ENCODE measurements around the gene EFNA4.
A peak's percentile ranks its signal among the peaks of the same experiment; 100 is the strongest.

Gene EFNA4

DNA sequence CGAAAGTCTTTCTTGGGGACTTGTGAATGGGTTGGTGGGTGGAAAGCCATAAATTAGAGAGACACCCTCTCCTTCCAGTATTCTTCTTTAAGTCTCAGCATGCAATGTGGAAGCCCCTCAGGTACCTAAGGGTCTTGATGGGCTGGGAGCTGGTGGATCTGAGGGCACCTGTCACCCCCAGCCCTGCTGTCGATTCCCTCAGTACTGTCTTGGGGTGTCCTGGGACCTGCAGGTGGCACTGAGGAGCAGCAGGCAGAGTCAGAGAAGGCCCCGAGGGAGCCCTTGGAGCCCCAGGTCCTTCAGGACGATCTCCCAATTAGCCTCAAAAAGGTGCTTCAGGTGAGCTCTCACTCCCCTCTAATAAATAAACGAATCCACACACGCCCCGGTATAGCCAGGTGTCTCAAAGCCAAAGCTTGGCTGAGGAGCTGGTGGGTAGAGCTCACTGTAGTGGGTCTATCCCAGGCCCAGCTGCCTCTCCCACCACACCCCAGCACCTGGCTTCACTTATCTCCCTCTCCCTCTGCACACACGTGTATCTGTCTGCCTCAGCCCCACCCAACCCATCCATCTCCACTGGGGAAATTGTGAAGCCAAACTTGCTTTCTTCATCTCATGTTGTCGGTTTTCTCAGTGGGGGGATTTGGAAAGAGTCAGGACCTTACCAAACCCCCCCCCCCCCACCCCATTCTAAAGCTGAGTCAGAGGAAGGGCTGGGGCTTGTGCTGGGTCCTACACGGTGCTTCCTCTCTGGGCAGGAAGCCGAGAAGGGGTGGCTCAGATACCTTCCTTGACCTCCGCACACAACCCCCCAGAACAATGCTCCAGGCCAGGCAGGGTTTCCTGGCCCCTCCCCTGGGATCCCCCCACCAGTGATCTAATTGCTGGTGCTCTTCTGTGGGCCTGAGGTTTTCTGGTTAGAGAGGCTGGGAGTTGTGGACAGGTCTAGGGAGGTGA lies 10.8 kb upstream of the EFNA4 start:
- peak; percentile 42 for DNase-seq

- DNase-seq, result no peak
Observed at GRCh38 chr1:155053531-155054105, 9.9 kb upstream of the EFNA4 start.

- DNase-seq, result no peak
Observed at GRCh38 chr1:155057104-155057503, 6.4 kb upstream of the EFNA4 start.

GRCh38 chr1:155057788-155058211 lies 5.7 kb upstream of the EFNA4 start:
- no peak for DNase-seq

- DNase-seq, result no peak
Observed at GRCh38 chr1:155060736-155061135, 2.8 kb upstream of the EFNA4 start.

- DNase-seq, result peak; percentile 95
Observed at GRCh38 chr1:155061381-155062150, 2.0 kb upstream of the EFNA4 start.

GRCh38 chr1:155062151-155062686 lies 1.3 kb upstream of the EFNA4 start:
- no peak for DNase-seq

DNA sequence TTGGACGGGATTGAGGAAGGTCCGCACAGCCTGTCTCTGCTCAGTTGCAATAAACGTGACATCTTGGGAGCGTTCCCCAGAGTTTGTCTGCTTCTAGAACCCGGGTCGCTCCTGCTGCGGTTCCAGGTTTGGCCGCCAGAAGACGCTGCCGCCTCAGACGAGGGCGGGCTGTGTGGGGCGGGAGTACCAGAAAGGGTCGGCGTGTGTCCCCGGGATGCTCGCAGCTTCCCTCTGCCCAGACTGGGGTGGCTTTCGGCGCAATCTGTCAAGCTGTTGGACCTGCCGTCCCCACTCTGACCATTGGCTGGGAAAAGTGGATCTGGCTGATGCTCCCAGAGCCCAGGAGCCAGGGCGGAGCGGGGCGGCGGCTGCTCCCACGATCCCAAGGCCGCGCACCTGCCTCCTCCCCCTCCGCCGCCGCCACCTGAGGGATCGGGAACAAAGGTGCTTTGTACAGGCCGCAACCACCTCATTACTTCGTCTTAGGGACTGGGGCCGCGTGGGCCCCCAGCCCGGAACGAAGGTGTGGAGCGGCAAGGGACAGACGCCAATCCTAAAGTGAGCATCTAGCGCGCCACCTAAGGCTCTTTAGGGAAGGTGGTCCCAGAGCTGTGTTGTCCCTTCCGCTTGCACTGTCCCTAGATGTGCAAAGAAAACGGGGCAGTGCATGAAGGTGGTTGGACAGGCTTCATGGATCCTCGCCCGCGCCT lies 683 bp upstream of the EFNA4 start:
- DNase-seq, result peak; percentile 76

DNA sequence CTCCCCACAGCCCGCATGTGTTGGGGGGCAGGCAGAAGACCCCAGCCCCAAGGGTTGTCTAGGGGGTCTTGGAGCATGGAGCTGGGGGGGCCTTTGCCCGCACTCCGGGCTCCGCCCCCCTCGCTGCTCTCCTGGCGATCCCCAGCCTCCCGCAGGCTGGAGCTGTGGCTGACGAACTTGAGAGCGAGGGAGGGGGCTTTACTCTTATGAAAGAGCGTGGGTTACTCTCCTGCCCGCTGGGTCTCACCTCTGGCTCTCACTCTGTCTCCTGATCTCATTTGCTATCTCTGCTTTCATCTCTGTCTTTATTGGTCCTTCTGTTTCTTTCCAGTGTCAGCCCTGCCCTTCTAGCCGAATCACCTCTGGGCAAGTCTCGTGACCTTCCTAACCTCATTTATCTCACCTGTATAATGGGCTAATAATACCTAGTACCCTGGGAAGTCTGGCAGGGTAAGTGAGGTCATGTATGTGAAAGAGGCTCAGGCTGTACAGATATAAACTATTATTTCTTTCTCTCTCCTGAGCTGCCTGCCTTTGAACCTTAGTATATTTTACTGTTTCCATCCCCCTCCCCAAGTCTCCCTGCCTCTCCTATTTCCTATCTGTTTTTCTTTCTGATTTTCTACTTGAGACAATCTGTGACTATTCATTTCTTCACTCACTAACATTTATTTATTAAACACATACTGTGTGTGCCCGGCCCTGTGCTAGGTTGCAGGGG lies 731 bp downstream of the EFNA4 start:
- DNase-seq, result no peak

DNA sequence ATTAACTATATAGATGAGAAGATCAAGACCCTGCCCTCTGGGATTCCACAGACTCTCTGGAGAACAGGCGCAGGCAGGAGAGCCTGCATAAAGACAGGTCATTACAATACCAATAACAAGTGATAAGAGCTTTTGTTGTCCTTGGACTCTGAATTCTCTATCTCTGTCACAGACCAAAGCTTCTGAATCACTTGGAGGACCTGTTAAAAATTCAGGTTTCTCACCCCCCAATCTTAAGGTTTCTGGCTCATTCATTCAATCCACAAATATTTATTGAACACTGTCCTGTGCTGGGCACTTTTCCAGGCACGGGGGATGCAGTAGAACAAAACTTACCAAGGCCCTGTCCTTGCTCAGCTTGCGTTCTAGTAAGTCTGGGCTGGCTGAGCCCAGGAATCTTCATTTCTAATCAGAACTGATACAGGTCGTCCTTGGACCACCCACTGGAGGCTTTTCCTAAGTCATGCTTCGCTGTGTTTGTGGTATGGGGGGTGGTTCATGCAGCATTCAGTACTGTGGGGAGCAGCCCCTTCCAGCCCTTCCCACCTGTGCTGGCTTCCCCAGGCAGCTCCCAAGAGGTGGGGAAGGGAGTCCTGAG lies 1.4 kb downstream of the EFNA4 start:
- DNase-seq, result no peak

DNA sequence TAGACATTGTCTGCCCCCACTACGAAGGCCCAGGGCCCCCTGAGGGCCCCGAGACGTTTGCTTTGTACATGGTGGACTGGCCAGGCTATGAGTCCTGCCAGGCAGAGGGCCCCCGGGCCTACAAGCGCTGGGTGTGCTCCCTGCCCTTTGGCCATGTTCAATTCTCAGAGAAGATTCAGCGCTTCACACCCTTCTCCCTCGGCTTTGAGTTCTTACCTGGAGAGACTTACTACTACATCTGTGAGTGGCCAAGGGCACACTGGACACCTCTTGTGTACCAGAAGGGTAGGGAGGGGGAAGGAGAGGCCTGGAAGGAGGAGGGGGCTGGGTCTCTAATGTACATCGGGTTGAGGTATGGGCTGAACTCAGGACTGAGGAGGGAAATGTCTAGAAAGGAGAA lies 3.2 kb downstream of the EFNA4 start:
- no peak for DNase-seq

DNA sequence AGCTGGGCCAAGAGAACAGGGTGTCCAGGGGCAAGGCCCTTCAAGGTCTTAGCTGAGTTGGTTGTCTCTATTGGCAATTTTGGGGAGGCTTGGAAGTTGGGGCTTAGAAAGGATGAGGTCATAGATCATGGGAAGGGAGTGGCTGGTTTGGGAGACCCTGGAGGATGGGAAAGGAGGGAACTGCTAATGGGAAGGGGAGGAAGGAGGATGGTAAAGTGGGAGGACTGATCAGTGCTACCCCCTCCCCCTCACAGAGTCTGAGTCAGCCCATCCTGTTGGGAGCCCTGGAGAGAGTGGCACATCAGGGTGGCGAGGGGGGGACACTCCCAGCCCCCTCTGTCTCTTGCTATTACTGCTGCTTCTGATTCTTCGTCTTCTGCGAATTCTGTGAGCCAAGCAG lies 5.1 kb downstream of the EFNA4 start:
- DNase-seq, result no peak

GRCh38 chr1:155069551-155070157 lies 6.1 kb downstream of the EFNA4 start:
- no peak for DNase-seq

- DNase-seq, result no peak
Observed at GRCh38 chr1:155070158-155070621, 6.7 kb downstream of the EFNA4 start.

DNA sequence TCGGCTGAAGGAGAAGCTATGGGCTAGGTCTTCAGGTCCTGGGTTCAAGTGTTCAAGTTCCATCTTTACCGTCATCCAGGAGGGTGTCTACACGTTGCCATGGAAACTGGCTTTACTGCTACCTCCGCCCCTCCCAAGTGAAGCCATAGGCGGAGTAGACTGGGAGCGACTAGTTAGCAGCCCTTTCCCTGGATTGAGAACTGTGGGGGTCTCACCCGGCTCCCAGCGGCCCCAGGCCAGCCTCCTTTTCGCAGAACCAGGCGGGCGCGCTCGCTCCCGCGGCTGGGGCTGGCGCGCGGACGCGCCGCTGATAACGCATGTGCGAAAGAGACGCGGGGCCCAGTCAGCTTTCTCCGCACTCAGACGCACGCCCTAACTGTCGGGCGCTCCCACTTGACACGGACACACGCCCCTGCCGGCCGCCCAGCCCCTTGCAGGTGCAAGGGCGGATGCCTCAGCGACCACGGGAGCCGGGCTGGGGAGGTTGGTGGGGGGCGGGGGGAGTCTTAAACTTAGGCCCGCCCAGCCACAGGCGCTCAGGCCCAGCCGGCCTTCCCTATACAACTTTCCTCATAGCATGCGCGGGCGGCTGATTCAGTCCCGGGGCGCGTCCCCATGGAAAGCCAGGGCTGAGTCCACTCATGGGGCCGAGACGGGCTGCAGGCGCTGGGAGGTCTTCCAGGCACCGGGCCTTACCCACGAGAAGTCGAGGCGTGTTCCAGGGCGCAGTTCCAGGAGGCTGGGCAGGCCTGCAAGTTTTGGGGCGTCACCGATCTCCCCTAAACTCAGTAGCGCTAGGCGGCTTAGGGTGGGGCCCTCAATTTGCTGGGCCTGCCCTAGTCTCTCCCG lies 7.4 kb downstream of the EFNA4 start:
- peak; percentile 77 for DNase-seq

DNA sequence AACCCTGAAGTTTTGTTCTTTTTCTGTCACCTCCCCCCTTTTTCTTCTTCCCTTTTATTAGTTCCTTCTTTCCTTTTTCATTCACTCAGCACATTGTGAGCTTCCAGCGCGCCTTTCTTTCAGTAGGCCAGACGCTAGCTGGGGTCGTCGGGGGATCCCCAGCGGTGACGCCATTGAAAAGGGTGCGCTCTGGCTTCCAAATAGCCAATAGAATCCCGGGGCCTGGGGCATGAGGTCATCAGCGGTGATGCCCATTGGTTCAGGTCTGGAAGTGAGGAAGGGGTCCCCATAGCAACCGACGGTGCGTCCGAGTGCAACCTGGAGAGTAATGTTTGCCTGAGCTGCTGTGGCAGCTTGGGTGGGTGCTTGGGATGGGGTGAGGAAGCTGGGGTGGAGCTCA lies 8.2 kb downstream of the EFNA4 start:
- no peak for DNase-seq

DNA sequence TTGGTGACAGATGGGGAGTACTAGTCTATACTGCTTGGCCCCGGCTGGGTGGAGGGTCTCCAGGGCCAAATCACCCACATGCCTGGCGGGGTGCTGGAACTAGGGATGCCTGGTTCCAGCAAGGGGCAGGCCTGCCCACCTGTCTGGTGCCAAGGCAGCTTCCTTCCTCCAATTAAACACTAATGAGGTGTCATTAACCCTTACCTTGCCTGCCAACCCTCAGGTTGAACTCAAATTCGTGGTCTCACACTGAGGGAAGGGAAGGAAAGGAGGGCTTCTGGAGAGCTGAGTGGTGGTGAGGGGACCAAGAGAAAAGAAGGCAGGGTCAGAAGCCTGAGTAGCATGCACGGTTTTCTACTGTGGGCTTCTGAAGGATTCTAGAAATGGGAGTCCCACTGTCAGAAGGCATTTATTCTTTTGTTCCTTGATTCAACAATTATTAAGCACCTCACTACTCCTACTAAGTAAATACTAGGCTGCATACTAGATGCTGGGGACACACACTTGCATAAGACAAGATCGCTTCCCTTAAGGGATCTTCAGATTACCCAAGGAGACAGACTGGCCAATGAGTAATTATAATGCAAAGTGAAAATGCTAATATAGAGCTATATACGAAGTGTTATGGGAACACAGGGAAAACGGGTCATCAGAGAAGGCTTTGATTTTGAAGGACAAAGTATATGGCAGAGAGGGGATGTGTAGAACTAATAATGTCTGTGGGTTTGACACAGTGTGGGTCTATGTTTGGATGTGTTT lies 9.2 kb downstream of the EFNA4 start:
- DNase-seq, result no peak

GRCh38 chr1:155073377-155074242 lies 10.1 kb downstream of the EFNA4 start:
- peak; percentile 23 for DNase-seq
